Left renal pelvis (tissue), 4 donors: Measurements from ENCODE around the gene SDC3. TPM values are rescaled to one million over a fixed set of nuclear protein-coding genes. Genes with fewer than 3 reads are reported as not detected.
"Not testable (repeated sequence)": the region's sequence is repeated elsewhere in the genome, so short reads cannot be mapped to it uniquely, and the experiment has no call there.

Source experiments
- DNase-seq, 4 donors: peaks; one replicate each; pipeline ENCODE4 v3.0.0-alpha.2; 2013; ENCODE audit warnings: low read depth in 4 of 4, low spot score in 3 of 4
- polyA plus RNA-seq, 4 donors: library from polyadenylated mRNA; unstranded; fragments of 120-200 nt; gene quantifications; one replicate each; pipeline ENCODE4 v1.2.1, GENCODE V29; 2013; ENCODE audit not compliant: insufficient read length in 4 of 4

SDC3 gene, protein sequence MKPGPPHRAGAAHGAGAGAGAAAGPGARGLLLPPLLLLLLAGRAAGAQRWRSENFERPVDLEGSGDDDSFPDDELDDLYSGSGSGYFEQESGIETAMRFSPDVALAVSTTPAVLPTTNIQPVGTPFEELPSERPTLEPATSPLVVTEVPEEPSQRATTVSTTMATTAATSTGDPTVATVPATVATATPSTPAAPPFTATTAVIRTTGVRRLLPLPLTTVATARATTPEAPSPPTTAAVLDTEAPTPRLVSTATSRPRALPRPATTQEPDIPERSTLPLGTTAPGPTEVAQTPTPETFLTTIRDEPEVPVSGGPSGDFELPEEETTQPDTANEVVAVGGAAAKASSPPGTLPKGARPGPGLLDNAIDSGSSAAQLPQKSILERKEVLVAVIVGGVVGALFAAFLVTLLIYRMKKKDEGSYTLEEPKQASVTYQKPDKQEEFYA
- polyA plus RNA-seq, result 10 to 100 TPM; 25.5 to 41.5 (median 28.2) TPM

DNA sequence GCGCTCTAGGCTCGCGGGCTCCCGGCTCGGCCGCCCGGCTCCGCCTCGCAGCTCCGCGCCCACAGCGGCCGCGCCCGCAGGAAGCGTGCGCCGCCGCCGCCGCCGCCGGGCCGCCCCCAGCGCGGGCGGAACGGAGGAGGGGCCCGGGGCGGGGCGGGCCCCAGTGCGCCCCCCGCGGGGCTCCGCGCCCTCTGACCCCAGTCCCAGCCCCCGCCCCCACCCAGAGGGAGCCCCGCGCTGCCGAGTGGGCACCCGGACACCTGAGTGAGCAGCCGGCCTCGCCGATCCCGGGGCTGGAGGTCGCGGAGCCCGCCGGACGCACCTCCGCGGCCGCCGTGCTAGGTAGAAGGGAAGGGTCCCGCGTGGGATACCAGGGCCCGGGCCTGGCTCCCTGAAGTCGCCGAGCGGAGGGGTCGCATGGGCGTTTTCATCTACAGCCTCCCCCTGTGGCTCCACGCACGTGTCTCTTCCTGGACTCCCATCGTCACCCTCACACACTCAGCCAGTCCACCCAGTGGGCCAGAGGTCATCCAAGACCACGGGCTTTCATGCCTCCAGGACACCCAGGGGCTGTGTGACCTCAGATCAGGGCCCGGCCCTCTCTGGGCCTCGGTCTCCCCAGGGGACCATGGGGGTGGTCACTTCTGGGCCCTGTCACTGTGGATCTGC, at the start of gene SDC3:
Gene SDC3, minus strand, starts transcription at position 63 of the 669 bp plus-strand sequence. CDS start 172 bp downstream, outside the sequence.
- DNase-seq, result no peak

GRCh38 chr1:30957560-30958222, 49.1 kb upstream of the SDC3 start:
- no peak for DNase-seq

- no peak for DNase-seq
Observed at GRCh38 chr1:30955448-30956015, 47.0 kb upstream of the SDC3 start.

DNA sequence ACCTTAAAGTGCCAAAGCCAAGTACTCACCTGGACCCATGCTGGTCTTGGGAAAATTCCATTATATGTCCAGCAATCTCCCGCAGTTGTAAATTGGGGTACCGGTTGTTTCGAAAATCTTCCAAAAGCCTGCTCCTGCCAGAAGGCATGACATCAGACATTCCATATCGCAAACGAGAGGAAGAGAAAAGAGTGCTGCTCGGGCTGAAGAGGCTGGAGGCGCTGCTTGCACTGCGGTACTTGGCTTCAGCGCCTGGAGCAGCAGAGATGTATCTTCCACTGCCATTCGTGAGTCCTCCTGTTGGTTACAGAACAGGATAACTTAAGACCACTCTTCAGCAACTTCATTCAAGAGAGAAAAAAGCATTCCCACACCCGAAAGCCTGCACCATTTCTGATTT, 45.1 kb upstream of the SDC3 start:
- DNase-seq, result no peak

DNA sequence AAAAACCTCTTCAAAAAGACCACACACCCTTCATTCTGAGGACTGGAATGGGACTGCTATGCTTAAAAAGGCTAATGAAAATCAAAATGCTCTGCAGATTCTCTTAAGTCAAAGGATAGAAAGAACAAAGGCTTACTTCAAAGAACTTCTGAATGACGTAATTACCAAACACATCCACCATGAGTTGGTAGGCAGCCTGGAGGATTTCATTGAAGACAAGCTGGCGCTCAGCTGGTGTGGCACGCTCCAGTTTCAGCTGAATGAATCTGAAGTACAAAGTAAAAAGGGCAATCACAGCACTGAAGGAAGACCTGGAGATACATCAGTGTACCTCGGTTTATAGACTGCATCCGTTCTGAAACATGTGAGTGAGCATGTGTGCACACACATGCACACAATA, 43.5 kb upstream of the SDC3 start:
- DNase-seq, result no peak

GRCh38 chr1:30950700-30951099, 42.1 kb upstream of the SDC3 start:
- DNase-seq, result no peak

DNA sequence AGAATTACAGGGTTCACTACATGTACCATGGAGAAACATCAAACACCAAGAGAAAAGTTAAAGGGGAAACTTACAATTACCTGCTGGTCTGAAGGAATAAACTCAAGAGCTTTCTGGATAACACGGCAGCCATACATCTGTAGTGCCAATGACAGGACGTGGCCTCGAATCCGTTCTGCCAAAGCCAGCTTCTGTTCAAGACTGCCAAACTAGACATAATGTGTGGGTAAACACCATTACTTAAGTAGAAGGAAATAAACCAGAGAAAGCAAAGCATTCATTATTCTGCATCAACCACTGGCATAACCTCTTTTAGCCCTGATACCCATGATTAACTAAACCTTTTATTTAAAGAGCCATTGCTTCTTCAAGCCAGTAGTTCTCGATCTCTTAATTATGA, 41.5 kb upstream of the SDC3 start:
- no peak for DNase-seq

GRCh38 chr1:30949487-30949838, 40.9 kb upstream of the SDC3 start:
- DNase-seq, result not testable (repeated sequence)

- not testable (repeated sequence) for DNase-seq
Observed at GRCh38 chr1:30948813-30949486, 40.4 kb upstream of the SDC3 start.

GRCh38 chr1:30948278-30948677, 39.7 kb upstream of the SDC3 start:
- DNase-seq, result no peak

DNA sequence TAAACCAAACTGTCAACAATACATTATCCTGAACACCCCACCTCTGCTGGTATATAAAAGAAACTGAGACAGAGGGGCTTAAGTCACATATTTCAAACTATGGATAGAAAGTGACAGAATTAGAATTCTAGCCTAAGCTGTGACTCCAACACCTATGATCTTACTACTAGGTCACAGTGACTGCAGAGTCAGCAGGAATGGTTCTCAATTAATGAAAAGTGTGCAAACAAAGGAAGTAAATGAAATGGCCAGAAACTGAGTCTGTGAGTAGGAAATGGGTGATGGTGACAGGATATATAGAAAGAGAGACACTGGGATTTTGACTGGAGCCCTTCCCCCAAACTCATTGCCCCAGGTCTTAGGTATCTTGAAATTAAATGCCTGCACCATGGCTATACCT, 38.7 kb upstream of the SDC3 start:
- no peak for DNase-seq

- DNase-seq, result no peak
Observed at GRCh38 chr1:30942326-30942963, 33.9 kb upstream of the SDC3 start.

GRCh38 chr1:30940541-30940940, 32.0 kb upstream of the SDC3 start:
- no peak for DNase-seq

GRCh38 chr1:30936541-30937171, 28.1 kb upstream of the SDC3 start:
- DNase-seq, result no peak

DNA sequence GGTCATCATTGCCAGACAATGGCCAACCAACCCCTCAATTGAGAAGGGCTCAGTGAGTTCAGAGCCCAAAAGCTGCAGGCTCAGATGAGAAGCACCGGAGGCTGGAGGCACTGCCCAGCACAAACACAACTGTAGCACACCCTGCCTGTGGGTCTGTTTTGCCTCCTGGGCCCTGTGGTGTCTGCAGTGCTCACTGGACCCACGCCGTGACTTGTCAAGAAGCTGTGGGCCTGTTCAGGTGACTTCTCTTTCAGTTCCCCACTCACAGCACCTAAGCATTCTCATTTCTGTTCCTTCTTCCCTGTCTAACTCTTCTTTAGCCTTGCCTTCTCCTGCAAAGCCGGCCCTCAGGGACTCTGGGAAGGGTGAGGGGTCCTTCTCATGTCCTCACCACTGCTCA, 27.2 kb upstream of the SDC3 start:
- DNase-seq, result not testable (repeated sequence)

GRCh38 chr1:30934613-30935012, 26.1 kb upstream of the SDC3 start:
- no peak for DNase-seq

- DNase-seq, result no peak
Observed at GRCh38 chr1:30933874-30934252, 25.3 kb upstream of the SDC3 start.

DNA sequence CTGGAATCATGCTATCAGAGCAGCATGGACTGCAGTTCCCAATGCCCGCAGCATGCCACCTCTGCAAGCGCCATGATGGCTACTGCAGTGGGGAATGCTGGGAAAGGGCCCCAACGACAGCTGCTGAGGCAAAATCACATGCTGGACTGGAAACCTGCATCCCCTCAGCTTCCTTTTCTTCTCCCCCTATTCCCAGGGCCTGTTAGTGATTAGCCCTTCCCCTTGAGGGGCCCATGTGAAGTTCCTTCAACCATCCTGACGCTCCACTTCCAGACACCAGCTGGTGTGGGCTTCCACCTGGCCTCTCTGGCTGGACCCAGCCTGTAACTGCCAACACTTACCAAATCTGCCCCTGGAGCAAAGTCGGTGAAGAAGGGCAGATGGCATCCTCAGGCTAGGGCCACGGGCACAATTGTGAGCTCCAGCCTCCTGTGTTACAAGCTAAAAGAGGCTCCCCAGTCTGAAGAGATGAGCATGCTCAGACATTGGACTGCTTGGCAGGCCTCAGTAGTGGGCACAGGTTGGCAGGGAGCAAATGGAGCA, 22.1 kb upstream of the SDC3 start:
- no peak for DNase-seq

DNA sequence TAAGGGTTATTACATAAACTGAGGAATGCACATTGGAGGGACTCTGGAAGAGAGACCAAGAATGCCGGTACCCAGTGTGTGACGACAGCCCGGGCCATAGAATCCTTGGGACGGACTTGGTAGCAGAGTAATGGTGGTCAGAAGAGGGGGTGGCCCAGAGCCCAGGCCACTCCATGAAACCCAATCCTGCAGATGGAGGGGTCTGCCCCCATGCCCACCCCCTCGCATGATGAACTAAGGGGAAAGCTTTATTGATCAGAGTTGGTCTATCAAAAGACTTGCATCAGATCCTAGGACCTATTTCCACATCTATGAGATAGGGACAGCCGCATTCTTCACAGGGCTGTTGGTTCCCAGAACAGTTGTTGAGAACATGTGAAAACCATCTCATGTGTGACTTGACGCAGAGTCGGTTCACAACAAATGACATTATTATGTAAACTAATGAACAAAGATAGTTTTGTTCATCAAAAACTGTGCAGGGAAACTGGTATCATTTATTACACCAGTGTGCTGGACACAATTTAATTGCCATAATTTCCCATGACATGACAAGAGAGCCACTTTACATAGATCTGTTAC, 21.5 kb upstream of the SDC3 start:
- no peak for DNase-seq
